ENCODE measurements around the gene DGCR8.

DGCR8 gene

DNA sequence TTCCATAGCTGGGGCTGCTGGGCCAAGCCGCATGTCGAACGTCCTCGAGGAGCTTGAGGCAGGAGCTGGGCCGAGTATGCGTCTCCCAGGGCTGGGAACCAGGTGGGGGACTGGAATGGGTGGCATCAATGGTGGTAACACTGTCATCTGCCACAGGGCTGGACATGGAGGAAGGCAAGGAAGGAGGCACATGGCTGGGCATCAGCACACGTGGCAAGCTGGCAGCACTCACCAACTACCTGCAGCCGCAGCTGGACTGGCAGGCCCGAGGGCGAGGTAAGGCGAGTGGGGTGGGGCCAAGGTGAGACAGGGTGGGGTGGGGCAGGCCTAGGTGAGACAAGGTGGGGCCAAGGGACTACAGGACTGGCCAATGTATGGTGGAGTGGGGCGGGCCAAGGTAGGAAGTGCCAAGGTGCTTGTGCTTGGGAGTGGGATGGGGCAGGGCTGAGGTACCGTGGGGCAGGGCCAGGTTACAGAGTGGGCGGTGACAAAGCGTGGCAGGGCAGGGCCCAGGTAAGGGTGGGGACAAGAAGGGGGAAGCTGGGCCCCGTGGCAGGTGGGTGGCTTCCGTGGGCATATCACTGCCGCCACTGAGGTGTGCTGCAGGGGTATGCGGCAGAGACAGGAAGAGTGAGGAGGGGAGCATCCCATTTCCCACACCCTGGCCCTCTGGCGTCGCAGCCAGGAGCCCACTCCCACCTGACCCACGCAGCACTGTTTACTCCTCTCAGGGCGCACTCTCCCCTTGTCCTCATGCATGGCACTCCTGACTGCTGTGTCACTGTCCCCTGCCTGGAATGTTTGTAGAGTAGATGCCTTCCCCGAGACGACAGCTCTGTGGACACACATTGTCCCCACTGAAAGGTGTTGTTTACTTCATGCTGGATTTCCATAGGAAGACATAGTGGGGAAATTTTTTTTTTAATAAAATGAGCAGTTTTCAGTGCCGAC is 27.5 kb upstream of the DGCR8 start:
- DNase-seq = no peak

DNA sequence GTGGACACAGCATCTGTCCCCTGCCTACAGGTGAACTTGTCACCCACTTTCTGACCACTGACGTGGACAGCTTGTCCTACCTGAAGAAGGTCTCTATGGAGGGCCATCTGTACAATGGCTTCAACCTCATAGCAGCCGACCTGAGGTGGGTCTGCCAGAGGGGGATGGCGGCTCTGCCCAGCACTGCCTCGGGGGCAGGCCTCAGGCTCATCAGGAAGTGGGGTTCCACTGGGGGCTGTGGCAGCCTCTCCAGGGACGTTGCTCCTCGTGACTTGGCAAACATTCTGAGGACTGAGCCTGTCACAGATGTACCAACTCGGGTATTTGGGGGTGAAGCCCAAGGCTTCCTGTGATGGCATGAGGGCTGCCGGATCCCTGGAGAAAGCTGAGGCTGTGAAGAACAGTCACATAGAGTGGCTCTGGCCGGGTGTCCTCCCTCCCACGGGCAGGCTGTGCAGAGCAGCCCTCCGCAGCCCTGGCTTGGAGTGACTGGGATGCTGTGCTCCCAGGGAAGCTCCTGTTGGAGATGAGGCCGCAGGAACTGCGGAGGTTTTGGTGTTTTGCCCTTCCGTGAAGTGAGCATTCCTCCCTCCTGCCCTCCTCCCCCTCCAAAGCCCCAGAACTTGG is 26.5 kb upstream of the DGCR8 start:
- no peak for DNase-seq

DNA sequence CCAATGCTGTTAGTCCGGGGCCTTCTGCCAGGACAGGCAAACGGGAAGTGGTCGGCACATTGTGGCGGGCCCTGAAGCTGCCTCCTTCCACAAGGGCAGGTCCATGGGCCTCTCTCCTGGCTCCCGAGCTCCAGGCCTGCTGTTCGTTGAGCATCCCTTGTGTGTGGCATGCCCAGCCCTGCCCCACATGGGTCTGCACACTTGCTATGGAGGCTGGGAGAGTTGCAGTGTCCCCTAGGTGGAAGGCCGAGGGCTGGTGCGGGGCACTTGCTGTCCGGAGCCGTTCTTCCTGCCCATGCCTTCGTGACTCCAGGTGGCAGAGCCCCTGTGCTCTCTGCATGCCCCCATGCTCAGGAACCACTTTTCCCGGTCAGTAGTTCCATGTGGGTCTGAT is 26.0 kb upstream of the DGCR8 start:
- no peak for DNase-seq

DNA sequence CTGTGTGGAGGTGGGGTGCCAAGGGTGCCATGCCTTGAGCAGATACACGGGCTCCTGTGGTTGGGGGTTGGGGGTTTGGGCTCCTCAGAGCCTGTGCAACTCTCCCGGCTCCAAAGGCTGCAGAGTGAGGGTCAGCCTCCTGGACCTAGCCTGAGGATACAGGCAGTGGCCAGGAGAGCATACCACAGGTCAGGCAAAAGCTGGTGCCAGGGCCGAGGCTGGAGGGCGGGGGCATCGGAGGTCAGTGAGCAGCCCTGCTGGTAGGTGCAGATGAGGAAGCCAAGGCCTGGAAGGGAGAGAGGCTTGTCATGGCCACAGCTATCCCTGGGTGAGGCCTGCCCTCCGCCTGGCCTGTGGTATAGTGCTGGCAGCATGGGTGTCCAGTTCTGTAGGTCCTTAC is 25.6 kb upstream of the DGCR8 start:
- DNase-seq = no peak

DNA sequence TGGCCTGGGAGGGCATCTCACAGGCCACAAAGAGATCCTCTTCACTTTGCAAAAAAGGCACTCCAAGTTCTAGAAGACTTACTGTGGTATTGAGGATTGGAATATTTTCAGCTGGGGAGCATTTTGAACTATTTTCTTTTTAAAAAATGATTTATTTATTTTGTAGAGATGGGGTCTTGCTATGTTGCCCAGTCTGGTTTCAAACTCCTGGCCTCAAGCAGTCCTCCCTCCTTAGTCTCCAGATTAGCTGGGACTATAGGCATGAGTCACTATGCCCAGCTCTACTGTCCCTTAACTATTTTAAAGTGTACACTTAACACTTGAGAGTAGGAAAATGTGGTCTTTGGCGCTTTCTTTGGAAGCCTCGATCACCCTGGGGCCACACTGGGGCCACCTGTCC is 24.9 kb upstream of the DGCR8 start:
- DNase-seq = no peak

DNA sequence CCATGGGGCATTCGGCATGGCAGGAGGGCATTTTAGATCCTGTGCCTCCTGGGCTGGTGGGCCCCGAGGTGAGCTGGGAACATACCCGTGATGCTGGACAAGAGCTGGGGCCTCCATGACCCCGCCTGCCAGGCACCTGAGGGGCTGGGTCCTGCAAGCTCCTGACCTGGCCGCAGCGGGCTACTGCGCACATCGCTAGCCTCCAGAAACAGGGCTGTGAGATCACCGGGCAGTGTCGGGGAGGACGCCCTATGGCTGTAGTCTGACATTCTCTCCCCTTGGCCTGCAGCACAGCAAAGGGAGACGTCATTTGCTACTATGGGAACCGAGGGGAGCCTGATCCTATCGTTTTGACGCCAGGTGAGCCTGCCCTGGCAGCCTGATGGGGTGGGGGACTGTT is 24.4 kb upstream of the DGCR8 start:
- no peak for DNase-seq

DNA sequence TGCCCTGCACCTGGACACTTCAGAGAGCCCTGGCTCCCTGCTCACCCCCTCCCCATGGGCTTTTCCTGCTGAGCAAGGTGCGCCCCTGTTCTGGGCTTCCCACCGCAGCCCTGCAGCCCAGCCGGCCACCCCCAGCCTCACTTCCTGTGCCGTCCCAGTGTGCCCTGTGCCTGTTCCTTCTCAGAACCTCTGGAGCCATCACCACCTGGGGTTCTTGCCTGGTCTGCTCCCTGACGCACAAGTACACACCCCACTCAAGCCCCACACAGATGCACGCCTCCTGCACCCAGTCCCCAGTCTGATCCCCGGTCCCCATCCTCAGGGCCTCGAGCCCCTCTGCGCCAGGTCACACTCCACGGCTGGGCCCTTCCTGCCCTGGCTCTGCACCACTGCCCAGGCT is 23.9 kb upstream of the DGCR8 start:
- DNase-seq = no peak

DNA sequence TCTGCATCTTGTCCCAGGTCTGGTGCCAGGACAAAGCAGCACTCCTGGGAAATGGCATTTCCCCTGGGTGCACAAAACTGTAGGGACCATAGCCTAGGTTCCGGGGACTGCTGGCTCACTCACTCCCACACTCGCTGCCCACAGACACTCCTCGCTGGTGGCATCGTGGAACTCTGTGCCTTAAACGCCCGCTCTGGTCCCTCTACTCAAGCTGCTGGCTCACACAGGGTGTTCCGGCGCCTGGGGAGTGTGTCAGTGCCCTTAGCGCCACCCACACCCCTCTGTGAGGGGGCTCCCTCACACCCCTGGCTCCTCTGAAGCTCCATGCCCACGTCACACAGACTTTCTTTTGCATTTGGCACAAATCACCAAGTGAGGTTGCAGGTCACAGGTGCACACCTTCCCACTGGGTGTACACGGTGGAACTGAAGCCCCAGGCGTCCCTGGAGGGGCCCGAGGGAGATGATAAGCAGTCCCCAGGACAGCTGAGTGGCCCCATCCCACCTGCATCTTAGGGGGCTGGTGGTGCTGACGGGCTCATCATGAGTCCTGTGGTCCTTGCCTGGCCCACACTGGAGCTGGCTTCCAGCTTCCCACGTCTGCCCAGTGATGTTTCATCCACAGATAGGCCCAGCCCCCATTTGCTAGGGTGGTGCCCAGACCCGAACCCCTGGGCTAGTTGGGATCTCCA is 23.2 kb upstream of the DGCR8 start:
- no peak for DNase-seq

DNA sequence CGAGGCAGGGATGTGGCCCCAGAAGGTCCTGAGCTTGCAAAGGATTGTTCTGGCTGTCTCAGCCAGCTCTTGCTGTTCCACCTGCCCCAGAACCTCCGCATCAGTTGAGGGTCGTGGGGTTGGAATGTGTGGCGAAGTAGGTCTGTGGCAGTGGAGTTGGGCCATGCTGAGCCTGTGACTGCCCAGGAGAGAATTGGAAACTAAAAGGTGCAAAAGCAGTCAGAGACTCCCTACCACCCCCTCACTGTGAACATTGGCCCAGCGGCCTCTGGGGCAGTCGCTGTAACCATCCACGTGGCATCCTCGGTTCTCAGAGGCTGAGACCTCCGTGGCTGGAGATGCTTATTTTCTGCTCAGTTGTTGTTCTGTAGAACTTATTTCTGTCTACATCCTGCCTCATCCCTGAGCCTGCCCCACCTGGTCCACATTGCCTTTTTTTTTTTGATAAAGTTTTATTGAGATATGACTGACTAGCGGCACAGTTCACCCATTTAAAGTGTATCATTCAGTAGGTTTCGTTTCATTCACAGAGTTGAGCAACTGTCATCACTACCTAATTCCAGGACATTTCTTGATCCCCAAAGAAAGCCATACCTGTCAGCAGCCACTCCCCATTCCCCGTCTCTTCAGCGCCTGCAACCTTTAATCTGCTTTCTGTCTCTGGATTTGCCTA is 22.3 kb upstream of the DGCR8 start:
- no peak for DNase-seq

DNA sequence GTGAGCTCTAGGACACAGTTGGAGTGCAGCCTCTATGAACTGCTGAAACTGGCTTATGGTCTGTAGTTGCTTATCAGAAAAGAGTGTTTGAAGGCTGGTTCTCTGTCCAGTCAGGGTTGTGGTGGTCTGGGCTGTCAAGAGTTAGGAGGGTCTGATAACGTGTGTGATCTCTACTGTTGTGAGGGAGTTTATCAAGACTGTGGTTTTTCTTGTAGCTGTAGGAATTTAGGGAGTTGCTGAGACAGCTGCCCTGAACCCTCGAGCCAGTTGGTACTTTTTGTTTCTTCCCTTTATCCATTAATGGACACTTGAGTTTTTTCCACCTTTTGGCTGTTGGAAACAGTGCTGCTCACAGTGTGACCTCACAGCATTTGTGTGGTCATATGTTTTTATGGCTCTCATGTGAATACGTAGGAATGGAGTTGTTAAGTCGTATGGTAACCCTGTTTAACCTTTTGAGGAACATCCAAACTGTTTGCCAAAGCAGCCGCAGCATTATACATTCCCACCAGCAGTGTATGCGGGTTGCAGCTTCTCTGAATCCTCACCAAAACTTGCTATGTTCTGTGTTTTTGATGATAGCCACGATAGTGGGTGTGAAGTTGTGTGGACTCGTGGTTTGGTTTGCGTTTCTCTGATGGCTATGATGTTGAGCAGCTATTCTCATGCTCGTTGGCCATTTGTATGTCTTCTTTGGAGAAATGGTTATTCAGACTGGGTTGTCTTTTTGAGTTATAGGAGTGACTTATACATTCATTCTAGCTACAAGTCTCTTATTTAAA is 20.9 kb upstream of the DGCR8 start:
- no peak for DNase-seq

DNA sequence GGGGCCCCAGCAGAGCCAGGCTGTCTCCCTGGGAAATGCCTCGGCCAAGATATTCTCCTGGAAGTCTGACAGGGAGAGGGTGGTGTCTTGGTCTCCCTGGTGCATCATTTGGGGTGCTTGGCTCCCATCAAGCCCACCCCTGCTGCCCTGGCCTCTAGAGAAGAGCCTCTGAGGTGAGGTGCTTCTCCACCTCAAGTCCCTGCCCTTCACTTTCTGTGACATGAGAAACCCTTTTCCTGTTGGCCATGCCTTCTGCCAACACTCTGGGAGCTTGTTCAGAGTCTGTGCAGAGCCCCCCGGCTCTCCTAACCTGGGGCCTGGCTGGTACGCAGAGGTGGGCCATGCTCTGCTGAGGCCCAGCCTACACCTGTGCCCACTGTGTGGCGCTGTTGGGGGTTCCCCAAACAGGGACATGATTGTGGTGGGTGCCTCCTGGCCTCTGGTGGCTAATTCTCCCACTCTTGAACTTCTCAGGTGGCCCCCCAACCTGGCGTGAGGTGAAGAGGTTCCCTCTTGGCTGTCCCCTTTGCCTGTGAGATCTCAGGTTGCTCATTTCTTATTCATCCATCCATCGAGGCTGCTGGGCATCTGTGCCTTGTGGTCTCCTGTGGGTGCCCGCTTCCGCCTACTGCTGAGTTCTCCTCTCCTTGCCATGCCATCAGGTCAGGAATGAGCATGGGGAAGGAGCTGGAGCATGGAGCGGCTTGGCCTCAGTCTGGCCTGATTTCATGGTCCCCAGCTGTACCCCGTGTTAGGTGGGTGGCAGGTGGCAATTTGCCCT is 19.2 kb upstream of the DGCR8 start:
- DNase-seq = no peak

DNA sequence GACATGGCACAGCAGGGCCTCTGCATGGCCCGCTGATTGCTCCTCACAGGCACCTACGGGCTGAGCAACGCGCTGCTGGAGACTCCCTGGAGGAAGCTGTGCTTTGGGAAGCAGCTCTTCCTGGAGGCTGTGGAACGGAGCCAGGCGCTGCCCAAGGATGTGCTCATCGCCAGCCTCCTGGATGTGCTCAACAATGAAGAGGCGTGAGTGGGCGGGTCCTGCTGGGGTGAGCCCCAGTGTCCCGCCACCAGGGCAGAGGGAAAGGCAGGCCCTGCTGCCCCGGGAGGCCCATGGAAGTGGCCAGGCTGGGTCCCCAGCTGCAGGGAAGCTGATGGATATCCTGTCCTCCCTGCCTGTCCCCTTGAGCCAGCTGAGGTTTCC is 18.6 kb upstream of the DGCR8 start:
- no peak for DNase-seq

DNA sequence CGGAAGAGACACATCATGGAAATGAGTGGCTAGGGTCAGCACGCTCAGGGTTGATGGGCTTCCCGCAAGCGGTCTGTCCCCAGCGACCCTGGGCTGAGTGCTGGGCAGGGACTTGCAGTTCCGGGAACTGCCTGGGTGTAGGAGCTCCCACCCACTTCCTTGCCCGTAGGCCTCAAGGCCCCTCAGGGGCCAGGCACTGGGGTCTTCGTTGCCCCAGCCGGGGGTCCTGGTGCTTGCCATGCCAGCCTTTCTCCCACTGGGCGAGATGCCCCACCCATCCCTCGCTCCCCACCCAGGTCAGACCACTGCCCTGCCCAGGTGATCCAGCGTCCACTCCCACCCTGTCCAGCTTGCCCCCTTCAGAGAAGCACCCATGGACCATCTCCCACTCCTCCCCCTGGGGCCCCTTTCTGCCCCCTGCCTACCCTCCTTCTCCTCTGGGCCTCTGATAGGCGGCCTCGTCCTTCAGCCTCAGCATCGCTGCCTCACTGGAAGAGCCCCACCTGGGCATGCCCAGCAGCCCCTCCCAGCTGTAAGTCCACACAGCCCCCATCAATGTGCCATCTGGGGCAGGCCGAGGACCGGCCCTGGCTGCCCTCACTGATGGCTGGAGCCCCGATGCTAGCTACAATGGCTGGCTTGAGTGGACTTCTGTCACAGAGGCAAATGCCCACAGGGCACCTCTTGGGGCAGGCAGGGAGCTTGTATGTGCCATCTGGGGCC is 17.8 kb upstream of the DGCR8 start:
- no peak for DNase-seq

DNA sequence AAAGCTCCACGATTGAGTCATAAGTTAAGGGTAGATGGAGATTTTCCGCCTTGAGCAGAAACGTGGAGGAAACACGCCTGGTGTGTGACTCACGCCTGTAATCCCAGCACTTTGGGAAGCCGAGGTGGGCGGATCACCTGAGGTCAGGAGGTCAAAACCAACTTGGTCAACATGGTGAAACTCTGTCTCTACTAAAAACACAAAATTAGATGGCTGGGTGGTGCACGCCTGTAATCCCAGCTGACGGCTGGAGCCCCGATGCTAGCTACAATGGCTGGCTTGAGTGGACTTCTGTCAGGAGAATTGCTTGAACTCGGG is 17.3 kb upstream of the DGCR8 start:
- DNase-seq = no peak

DNA sequence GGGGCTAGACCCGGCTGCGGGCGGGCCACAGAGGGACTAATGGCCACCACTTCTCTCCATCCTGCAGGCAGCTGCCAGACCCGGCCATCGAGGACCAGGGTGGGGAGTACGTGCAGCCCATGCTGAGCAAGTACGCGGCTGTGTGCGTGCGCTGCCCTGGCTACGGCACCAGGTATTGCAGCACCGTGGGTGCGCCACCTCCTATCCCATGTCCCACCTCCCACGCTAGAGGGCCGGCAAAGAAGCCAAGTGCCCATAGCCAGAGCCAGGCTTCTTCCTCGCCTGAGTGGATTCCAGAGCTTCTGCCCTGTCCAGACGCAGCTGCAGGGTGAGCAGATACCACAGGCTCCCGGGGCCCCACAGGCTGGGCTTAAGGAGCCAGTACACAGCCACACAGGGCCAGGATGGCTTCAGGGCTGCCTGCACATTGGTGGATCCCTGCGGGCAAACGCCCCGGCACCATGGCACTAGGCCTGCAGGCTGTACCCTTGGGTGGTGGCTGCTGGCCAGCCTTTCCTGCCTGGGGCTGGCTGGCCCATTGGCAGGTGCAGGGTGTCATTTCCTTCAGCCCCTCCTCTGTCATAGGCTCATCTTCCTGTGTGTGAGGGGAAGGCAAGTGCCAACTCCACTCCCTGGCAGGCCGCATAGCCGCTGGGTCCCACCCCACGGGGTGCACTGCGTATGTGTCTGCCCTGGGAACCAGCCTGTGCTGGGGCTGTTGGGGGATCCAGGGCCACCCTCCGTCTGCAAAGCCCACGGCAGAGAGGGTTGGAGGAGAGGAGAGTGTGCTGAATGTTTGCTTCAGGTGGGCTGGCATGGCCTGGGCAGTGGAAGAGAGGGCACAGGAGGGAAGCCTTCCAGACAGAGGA is 16.5 kb upstream of the DGCR8 start:
- DNase-seq = no peak

DNA sequence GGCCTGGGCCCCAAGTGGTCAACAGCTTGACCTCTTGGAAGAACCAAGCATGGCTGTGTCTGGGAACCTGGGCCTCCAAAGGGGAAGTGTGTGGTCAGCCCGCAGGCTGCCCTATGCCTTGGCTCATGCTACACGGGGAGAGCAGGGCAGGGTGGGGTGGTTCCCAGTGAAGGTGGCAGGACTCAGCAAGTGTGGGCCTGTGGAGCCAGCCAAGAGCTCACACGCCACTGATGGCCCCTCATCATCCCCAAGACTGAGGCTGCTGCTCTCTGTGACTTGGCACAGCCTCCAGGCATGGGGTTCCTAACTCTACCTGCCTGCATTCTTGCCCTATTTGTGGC is 15.9 kb upstream of the DGCR8 start:
- no peak for DNase-seq

DNA sequence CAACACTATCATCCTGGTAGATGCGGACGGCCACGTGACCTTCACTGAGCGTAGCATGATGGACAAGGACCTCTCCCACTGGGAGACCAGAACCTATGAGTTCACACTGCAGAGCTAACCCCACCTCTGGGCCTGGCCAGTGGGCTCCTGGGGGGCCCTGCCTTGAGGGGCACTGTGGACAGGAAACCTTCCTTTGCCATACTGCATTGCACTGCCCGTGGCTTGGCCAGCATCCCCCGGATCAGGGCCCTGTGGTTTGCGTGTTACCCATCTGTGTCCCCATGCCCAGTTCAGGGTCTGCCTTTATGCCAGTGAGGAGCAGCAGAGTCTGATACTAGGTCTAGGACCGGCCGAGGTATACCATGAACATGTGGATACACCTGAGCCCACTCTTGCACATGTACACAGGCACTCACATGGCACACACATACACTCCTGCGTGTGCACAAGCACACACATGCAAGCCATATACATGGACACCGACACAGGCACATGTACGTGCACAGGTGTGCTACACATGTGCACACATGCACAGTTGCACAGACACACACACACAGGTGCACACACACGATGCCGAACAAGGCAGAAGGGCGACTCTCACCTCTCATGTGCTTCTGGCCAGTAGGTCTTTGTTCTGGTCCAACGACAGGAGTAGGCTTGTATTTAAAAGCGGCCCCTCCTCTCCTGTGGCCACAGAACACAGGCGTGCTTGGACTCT is 15.3 kb upstream of the DGCR8 start:
- no peak for DNase-seq

DNA sequence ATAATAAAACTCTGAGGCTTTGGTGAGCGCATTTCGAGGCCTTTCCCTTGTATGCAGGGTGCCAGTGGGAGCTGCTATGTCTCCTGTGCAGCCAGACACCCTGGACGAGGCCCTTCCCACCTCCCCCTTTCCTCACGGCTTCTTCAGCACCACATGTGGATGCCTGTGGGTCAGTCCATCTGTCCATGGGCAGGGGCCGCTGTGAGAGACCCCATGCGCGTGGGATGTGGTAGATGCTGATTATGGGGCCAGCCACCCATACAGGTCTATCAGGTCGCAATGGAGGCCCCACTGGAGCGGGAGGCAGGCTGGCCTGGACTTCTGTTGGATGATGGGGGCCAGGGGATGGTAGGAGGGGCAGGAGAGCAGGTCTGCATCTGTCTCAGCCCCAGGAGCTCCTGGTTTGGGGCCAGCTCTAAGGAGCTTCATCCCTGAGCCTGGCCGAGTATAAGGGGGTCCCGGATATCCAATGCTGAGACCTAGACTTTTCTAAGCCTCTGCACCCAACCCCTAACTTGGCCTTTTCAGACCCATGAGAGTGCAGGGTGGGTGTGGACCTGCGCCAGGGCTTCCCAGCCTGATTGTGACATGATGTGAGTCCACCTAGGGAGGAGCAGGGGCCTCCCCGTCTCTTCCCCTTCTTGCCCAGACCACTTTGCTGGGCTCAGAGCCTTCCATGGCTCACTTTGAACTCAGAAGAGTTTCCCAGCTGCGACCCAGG is 14.0 kb upstream of the DGCR8 start:
- no peak for DNase-seq
